Bronchial epithelial cell (primary cell): Measurements from ENCODE around the gene COG6. TPM values are rescaled to one million over a fixed set of nuclear protein-coding genes. Genes with fewer than 3 reads are reported as not detected.

Source experiments
- DNase-seq: peaks from one replicate; pipeline ENCODE4 v3.0.0-alpha.2; 2010; ENCODE audit warnings: low read depth
- FAIRE-seq: peaks from 2 replicates; lab custom pipeline; 2011; peaks lifted over from hg19 to GRCh38; lab: Jason Lieb, UNC
- H3K27me3 ChIP-seq: 2 replicates; pipeline ENCODE4 v1.5.1; 2011; ENCODE audit warnings: low read length; ENCODE audit not compliant: control insufficient read depth, insufficient read depth
- H3K36me3 ChIP-seq: 2 replicates; pipeline ENCODE4 v1.5.1; 2011; ENCODE audit warnings: low read length; ENCODE audit not compliant: control insufficient read depth, insufficient read depth
- H3K4me3 ChIP-seq: 2 replicates; pipeline ENCODE4 v1.5.1; 2011; ENCODE audit warnings: mild to moderate bottlenecking, low read depth, low read length, control low read depth
- total RNA-seq: library from RNA; depleted of rRNA; stranded (reverse); fragments of >200 nt; gene quantifications from 2 replicates; pipeline ENCODE4 v1.2.1, GENCODE V29; 2014
- TF ChIP-seq, protein P1 (sequence below): IDR thresholded peaks from 2 replicates; pipeline ENCODE4 v1.5.1; 2011; ENCODE audit warnings: mild to moderate bottlenecking, moderate library complexity, low read length, control low read depth, inconsistent platforms; ENCODE audit not compliant: insufficient read depth, severe bottlenecking

COG6 gene
- total RNA-seq, 1 donor from 2014 or later, result 24.0 TPM

DNA sequence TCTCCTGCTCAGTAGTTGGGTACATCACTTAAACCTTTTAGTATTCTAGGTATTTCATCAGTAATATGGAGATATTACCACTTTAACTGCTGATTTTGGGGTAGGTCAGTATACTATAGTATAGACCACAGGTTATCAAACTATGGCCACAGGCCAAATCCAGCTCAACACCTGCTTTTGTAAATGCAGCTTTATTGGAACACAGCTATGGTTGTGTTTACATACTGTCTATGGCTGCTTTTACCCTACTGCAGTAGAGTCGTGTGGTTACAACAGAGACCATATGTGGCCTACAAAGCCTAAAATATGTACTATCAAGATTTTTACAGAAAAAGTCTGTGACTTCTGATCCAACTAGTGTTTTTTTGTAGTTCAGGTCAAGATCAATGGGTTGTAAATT, 10.3 kb downstream of the COG6 start:
- Histone ChIP-seq H3K27me3 (no peaks in the 10 kb centered on the region), H3K36me3 (no peaks in the 10 kb centered on the region), H3K4me3 (no peak overlapping the region)
- DNase-seq, result no peak
- TF ChIP-seq, protein P1, sequence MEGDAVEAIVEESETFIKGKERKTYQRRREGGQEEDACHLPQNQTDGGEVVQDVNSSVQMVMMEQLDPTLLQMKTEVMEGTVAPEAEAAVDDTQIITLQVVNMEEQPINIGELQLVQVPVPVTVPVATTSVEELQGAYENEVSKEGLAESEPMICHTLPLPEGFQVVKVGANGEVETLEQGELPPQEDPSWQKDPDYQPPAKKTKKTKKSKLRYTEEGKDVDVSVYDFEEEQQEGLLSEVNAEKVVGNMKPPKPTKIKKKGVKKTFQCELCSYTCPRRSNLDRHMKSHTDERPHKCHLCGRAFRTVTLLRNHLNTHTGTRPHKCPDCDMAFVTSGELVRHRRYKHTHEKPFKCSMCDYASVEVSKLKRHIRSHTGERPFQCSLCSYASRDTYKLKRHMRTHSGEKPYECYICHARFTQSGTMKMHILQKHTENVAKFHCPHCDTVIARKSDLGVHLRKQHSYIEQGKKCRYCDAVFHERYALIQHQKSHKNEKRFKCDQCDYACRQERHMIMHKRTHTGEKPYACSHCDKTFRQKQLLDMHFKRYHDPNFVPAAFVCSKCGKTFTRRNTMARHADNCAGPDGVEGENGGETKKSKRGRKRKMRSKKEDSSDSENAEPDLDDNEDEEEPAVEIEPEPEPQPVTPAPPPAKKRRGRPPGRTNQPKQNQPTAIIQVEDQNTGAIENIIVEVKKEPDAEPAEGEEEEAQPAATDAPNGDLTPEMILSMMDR, result no peak
- no peak for FAIRE-seq

DNA sequence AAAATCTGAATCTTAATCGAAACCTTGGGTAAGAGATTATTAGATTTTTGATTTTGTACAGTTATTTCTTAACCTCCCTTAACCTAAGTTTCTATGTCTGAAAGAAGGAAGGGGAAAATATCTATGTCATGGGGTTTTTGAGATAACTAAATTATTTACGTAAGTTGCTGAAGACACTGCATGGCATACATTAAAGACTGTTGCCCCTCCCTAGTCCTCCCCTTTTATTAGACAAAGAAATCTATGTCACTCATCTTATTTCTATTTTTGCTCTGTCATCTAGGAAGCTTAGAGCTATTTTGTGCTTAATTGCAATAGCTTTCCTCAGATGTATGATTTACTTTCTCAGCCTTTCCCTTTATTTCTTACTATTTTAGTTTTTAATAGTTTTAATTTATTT, 15.0 kb downstream of the COG6 start:
- no peak for FAIRE-seq
- H3K4me3 ChIP-seq, result no peak overlapping the region
- TF ChIP-seq, protein P1, result no peak
- DNase-seq, result no peak
- no peaks in the 10 kb centered on the region for H3K27me3 ChIP-seq
- no peaks in the 10 kb centered on the region for H3K36me3 ChIP-seq

DNA sequence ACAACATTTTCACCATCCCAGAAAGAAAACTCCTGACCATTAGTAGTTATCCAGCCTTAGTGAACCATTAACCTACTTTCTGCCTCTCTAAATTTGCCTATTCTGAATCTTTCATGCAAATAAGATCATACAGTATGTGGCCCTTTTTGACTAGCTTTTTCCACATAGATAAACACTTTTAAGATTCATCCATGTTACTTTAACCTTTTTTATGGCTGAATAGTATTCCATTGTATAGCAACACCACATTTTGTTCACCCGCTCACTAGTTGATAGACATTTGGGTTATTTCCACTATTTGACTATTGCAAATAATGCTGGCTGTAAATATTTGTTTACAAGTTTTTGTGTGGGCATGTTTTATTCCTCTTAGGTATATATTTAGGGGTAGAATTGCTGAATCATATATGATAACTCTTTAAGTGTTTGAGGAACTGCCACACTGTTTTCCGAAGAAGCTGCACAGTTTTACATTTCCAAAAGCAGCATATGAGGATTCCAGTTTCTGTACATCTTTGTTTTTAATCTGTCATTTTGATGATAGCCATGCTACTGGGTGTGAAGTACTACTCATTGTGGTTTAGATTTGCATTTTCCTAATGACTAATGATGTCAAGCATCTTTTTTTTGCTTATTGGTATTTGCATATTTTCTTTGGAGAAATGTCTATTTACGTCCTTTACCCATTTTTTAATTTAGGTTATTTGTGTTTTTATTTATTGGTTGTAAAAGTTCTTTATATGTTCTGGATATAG, 17.1 kb downstream of the COG6 start:
- peak; percentile 12 for DNase-seq
- Histone ChIP-seq H3K36me3 (no peaks in the 10 kb centered on the region), H3K4me3 (no peak overlapping the region), H3K27me3 (no peaks in the 10 kb centered on the region)
- TF ChIP-seq, protein P1, result no peak
- FAIRE-seq, result no peak

DNA sequence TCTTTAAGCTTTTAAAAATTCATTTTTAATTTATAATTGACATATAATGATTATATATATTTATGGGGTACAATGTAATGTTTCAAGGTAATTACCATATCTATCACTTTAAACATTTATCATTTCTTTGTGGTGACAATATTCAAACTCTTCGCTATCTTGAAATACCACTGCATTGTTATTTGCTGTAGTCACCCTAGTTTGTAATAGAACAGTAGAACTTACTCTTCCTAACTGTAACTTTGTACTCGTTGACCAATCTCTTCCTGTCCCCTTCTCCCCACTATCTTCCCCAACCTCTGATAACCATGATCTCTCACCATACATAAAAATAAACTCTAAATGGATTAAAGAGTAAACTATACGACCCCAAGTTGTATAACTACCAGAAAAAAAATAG, 20.4 kb downstream of the COG6 start:
- no peak overlapping the region for H3K4me3 ChIP-seq
- TF ChIP-seq, protein P1, result no peak
- no peaks in the 10 kb centered on the region for H3K27me3 ChIP-seq
- no peak for DNase-seq
- no peak for FAIRE-seq
- no peaks in the 10 kb centered on the region for H3K36me3 ChIP-seq

DNA sequence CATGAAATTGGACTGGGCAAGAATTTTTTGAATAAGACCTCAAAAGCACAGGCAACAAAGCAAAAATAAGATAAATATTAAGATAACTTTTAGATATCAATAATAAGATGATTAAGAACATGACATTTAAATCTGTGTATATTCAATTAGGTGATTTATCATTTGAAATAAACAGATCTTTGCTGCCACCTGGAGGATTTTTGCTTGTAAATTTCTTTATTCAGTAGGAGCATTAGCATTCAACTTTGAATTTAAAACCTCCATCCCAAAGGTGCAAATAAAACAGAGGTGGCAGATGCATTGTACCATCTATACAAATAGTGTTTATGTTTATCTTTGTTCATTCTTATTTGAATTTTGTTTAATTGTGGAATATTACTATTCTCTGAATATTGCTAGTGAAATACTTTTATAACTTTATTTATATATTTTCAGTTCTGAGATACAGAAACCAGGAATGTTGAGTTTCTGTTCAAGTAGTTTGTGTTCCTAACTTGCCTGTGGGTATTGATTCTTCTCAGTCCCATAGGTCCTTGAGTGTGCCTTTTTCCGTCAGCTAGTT, 20.9 kb downstream of the COG6 start:
- TF ChIP-seq, protein P1, result peak; percentile 19
- FAIRE-seq (no peak), DNase-seq (peak; percentile 58)
- Histone ChIP-seq H3K36me3 (no peaks in the 10 kb centered on the region), H3K27me3 (no peaks in the 10 kb centered on the region), H3K4me3 (no peak overlapping the region)
